Stomach (tissue), 9 donors: ENCODE measurements around the gene IL10RB. TPM values are rescaled to one million over a fixed set of nuclear protein-coding genes. Genes with fewer than 3 reads are reported as not detected.

Source experiments
- DNase-seq, 2 donors: peaks; one replicate each; pipeline versions ENCODE4 v3.0.0 to v3.0.0-alpha.2; 2013 to 2019
- H3K27ac ChIP-seq, 5 donors: fragments of 200-600 bp in 4 of 5; sonication (generic) in 4 of 5; one replicate each; pipeline ENCODE4 v1.5.1; 2013 to 2019; ENCODE audit warnings: mild to moderate bottlenecking in 1 of 5, moderate library complexity in 1 of 5
- H3K27me3 ChIP-seq, 3 donors: fragments of 200-600 bp; sonication (generic); one replicate each; pipeline ENCODE4 v1.5.1; 2017 to 2019; ENCODE audit warnings: mixed run types in 1 of 3
- H3K36me3 ChIP-seq, 4 donors: fragments of 200-600 bp; sonication (generic); 1 replicate in 3 of 4; 2 replicates in 1 of 4; pipeline ENCODE4 v1.5.1; 2016 to 2019
- H3K4me1 ChIP-seq, 4 donors: fragments of 200-600 bp; sonication (generic); one replicate each; pipeline ENCODE4 v1.5.1; 2016 to 2019
- H3K4me3 ChIP-seq, 4 donors: fragments of 200-600 bp; sonication (generic) in 3 of 4; one replicate each; pipeline ENCODE4 v1.5.1; 2016 to 2019; ENCODE audit warnings: mild to moderate bottlenecking in 1 of 4
- H3K9me3 ChIP-seq, 4 donors: fragments of 200-600 bp; sonication (generic); one replicate each; pipeline ENCODE4 v1.5.1; 2016 to 2019
- EP300 ChIP-seq: sonication (generic); formaldehyde crosslinking; IDR thresholded peaks from one replicate; pipeline ENCODE4 v1.6.1; 2017; ENCODE audit warnings: antibody characterized with exemption
- POLR2A ChIP-seq, 4 donors: fragments of 450-650 bp; IDR thresholded peaks; one replicate each; pipeline ENCODE4 v1.6.1; 2016; ENCODE audit warnings: antibody characterized with exemption in 4 of 4, control low read depth in 2 of 4, mild to moderate bottlenecking in 1 of 4, moderate library complexity in 1 of 4
- POLR2AphosphoS5 ChIP-seq, 3 donors: sonication (generic); formaldehyde crosslinking; IDR thresholded peaks; one replicate each; pipeline ENCODE4 v1.6.1; 2016; ENCODE audit warnings: antibody characterized with exemption in 3 of 3
- WGBS, 5 donors: extraction: QIAGEN DNeasy Blood & Tissue Kit in 3 of 5; methylation state at CpG; one replicate each; pipeline versions ENCODE4 v1.1.5 to v1.1.7; 2013 to 2018; 5-methylcytosine and 5-hydroxymethylcytosine counted together
- intact Hi-C: fragments of 100-400 bp; cut with DNase I; formaldehyde crosslinking; loops from one replicate; pipeline ENCODE4 v1.15.1; 2023; ENCODE audit warnings: low total_unique reads
- polyA plus RNA-seq, 3 donors: library from polyadenylated mRNA; stranded (reverse); fragments of 200-250 nt; gene quantifications; one replicate each; pipeline ENCODE4 v1.2.3, GENCODE V29; 2013
- total RNA-seq, 5 donors: library from RNA; depleted of rRNA; stranded (reverse); fragments of >200 nt; gene quantifications; one replicate each; pipeline versions ENCODE4 v1.1.0 to v1.2.3, GENCODE V29; 2014 to 2016
- TF ChIP-seq, protein P1 (sequence below), 7 experiments: fragments of 450-650 bp in 4 of 7; fragments of 200-600 bp in 3 of 7; sonication (generic) in 3 of 7; IDR thresholded peaks; one replicate each; pipeline ENCODE4 v1.5.1; 2016 to 2019; ENCODE audit warnings: antibody characterized with exemption in 7 of 7, control low read depth in 2 of 7, mild to moderate bottlenecking in 1 of 7
- donor health status: healthy with polysubstance abuse.
- donor health status: Bipolar disorder and iron deficiency.
- donor health status: healthy.

Gene IL10RB
- total and polyA plus RNA-seq, 8 donors, result 10.3 to 55.3 (median 18.8) TPM; not detected in 1

GRCh38 chr21:33302796-33303195 lies 36.6 kb downstream of the IL10RB start:
- 92 to 97% (median 93%) methylated on average over 7 of the region's 7 CpGs for WGBS, 5 donors
- H3K27me3 ChIP-seq, result no peaks in the 10 kb centered on the region
- intact Hi-C loops, result no loop called here
- TF ChIP-seq POLR2AphosphoS5 (IDR thresholded peaks at IDR 0.05), result no peak
- TF ChIP-seq, protein P1, sequence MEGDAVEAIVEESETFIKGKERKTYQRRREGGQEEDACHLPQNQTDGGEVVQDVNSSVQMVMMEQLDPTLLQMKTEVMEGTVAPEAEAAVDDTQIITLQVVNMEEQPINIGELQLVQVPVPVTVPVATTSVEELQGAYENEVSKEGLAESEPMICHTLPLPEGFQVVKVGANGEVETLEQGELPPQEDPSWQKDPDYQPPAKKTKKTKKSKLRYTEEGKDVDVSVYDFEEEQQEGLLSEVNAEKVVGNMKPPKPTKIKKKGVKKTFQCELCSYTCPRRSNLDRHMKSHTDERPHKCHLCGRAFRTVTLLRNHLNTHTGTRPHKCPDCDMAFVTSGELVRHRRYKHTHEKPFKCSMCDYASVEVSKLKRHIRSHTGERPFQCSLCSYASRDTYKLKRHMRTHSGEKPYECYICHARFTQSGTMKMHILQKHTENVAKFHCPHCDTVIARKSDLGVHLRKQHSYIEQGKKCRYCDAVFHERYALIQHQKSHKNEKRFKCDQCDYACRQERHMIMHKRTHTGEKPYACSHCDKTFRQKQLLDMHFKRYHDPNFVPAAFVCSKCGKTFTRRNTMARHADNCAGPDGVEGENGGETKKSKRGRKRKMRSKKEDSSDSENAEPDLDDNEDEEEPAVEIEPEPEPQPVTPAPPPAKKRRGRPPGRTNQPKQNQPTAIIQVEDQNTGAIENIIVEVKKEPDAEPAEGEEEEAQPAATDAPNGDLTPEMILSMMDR (IDR thresholded peaks at IDR 0.05), result no peak
- no peak for TF ChIP-seq EP300
- DNase-seq, result no peak
- H3K4me1 ChIP-seq, result peaks cover 0 to 43% (median 18%) of the 10 kb centered on the region in 4 donors
- peak overlapping the region in 1 of 5 donors; percentile 86 for H3K27ac ChIP-seq
- peaks cover 0 to 3% (median 1%) of the 10 kb centered on the region in 4 donors for H3K36me3 ChIP-seq
- no peaks in the 10 kb centered on the region for H3K9me3 ChIP-seq
- H3K4me3 ChIP-seq, result no peak overlapping the region

DNA sequence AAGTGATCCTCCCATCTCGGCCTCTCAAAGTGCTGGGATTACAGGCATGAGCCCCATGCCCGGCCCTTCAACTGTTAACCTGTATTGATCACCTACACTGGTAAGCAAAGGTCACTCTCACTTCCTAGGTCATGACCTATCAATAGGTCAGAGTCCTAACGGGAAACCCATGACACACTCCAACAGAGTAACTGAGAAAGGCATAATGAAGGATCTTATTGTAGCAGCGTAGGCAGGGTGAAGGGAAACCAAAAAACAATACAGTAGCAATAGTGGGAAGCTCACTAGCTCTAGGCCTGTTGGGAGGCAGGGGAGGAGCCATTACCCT lies 39.1 kb downstream of the IL10RB start:
- 87 to 97% (median 93%) methylated on average over 4 of the region's 4 CpGs for WGBS, 5 donors
- Histone ChIP-seq H3K36me3 (no peaks in the 10 kb centered on the region), H3K9me3 (no peaks in the 10 kb centered on the region), H3K4me1 (peaks cover 0 to 22% (median 14%) of the 10 kb centered on the region in 4 donors), H3K27me3 (no peaks in the 10 kb centered on the region), H3K27ac (peak overlapping the region in 1 of 5 donors; percentile 4), H3K4me3 (no peak overlapping the region)
- TF ChIP-seq, protein P1 (IDR thresholded peaks at IDR 0.05), result no peak
- TF ChIP-seq POLR2AphosphoS5 (IDR thresholded peaks at IDR 0.05) (no peak), POLR2A (IDR thresholded peaks at IDR 0.05) (no peak), EP300 (no peak)
- intact Hi-C loops, result no loop called here
- no peak for DNase-seq

GRCh38 chr21:33305938-33306337 lies 39.8 kb downstream of the IL10RB start:
- no peak for DNase-seq
- Histone ChIP-seq H3K4me3 (no peak overlapping the region), H3K27ac (no peak overlapping the region), H3K36me3 (no peaks in the 10 kb centered on the region), H3K4me1 (peaks cover 0 to 16% (median 8%) of the 10 kb centered on the region in 4 donors), H3K9me3 (no peaks in the 10 kb centered on the region), H3K27me3 (no peaks in the 10 kb centered on the region)
- WGBS, 5 donors, result 79 to 97% (median 89%) methylated on average over 2 of the region's 2 CpGs
- TF ChIP-seq POLR2AphosphoS5 (IDR thresholded peaks at IDR 0.05) (no peak), EP300 (no peak), POLR2A (IDR thresholded peaks at IDR 0.05) (no peak)
- TF ChIP-seq, protein P1 (IDR thresholded peaks at IDR 0.05), result no peak
- intact Hi-C loops, result no loop called here

DNA sequence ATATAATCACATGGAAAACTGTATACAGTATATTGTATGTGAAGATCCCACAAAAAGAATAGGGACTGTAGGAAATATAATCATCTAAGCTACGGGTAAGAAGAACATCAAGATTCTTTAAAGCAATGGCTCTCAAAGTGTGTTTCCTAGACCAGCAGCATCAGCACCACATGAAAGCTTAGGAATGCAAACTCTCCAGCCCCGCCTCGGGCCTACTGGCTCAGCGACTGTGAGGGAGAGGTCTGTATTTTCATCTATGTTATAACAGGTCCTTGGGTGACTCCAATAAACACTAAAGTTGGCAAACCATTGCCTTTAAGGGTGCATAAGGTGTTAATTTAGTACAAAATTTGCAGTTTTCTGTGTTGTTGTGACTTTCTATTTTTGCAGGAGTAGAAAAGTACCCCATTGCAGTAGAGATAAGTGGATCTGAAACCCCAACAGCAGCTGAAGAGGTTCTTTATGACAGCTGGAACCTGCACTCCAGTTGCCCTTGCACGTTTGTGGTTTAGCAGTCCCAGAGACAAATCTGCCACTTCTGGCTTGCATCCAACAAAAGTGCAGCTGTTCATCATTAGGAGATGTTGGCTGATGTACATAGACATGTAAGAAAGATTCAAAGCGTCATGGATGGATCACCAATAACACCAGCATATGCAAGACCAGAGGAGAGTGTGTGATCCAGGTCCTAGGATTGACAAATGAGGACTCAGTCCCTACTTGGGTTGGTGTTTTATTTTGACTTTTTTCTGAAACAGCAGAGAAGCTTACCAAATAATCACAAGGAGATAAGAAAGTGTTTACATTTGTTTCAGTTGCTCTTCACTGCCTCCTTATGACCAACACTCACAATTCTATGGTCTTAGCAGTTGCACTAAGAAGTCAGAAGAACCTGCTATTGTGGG lies 42.7 kb downstream of the IL10RB start:
- H3K9me3 ChIP-seq, result peaks cover 0 to 3% (median 0%) of the 10 kb centered on the region in 4 donors
- TF ChIP-seq, protein P1 (IDR thresholded peaks at IDR 0.05), result no peak
- no peak for TF ChIP-seq EP300
- no peak for TF ChIP-seq POLR2AphosphoS5 (IDR thresholded peaks at IDR 0.05)
- TF ChIP-seq POLR2A (IDR thresholded peaks at IDR 0.05), result no peak
- H3K36me3 ChIP-seq, result no peaks in the 10 kb centered on the region
- no peaks in the 10 kb centered on the region for H3K4me1 ChIP-seq
- H3K4me3 ChIP-seq, result no peak overlapping the region
- intact Hi-C loops, result no loop called here
- 34 to 53% (median 40%) methylated on average over 6 of the region's 6 CpGs for WGBS, 5 donors
- no peak overlapping the region for H3K27ac ChIP-seq
- no peaks in the 10 kb centered on the region for H3K27me3 ChIP-seq
- DNase-seq, result peak in 1 of 2 donors; percentile 67
